ENCODE measurements around the gene PHKB.
"Not testable (repeated sequence)": the region's sequence is repeated elsewhere in the genome, so short reads cannot be mapped to it uniquely, and the experiment has no call there.

The PHKB gene

GRCh38 chr16:47470810-47471209, 9.7 kb downstream of the PHKB start:
- DNase-seq, result no peak

DNA sequence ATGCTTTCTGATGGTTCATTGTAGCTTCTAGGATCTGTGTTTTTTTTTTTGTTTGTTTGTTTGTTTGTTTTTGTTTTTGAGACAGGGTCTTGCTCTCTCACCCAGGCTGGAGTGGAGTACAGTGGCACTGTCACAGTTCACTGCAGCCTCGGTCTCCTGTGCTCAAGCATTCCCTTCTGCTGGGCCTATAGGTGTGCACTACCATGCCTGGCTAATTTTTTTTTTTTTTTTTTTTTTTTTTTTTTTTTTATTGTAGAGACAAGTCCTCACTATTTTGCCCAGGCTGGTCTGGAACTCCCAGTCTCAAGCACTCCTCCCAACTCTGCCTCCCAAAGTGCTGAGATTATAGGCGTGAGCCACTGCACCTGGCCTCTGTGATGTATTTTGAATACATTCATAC, 11.9 kb downstream of the PHKB start:
- DNase-seq, result not testable (repeated sequence)

GRCh38 chr16:47473792-47474191, 12.7 kb downstream of the PHKB start:
- DNase-seq, result no peak

- no peak for DNase-seq
These were observed 14.7 kb downstream of the PHKB start for GRCh38 chr16:47475786-47476185.

DNA sequence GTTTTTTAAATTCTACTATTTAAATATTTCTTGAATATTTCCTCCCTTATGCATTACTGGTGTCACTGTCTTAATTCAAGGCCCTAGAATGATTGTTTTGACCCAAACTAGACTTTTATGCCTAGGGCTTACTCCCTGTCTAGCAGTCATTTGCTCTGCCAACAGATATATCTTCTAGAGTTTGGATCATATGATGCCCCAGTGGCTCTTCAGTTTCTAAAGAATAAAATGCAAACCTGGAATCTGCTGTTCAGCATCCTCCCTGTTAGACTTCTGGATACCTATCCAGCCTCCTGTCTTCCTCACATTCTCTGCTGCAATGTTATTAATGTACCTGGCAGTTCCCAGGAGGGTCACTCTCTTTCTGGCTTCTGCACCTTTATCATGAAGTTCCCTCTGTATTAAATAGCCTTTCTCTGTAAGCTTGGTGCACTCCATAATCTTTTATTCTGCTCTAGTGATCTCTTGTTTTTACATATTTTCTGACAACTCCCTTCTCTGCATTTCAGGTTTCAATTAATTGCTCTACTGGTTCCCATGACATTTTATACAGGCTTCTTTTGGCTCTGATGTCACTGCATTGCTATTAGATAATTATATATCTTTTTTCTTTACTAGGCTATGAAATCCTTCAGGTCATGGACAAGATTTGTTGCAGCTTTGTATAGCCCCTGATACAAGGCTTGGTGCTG, 15.7 kb downstream of the PHKB start:
- DNase-seq, result no peak

DNA sequence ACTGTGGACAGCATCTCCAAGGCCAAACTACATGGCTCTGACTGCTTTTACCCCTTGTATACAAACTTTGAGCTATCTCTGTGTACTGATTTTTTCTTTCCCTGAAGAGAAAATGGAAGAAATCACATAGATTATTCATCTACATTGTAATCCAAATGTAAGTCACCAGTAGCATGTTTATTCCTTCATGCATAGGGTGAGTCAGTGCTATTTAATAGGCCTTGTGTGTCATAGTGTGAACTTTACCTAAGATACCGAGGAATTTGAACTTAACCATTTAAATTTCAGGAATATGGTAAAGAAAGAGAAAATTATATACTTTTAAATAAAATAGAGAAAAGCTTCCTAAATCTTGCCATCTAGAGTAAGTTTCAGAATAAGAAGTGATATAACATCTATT, 16.5 kb downstream of the PHKB start:
- no peak for DNase-seq

GRCh38 chr16:47480410-47480809, 19.3 kb downstream of the PHKB start:
- DNase-seq, result no peak

DNA sequence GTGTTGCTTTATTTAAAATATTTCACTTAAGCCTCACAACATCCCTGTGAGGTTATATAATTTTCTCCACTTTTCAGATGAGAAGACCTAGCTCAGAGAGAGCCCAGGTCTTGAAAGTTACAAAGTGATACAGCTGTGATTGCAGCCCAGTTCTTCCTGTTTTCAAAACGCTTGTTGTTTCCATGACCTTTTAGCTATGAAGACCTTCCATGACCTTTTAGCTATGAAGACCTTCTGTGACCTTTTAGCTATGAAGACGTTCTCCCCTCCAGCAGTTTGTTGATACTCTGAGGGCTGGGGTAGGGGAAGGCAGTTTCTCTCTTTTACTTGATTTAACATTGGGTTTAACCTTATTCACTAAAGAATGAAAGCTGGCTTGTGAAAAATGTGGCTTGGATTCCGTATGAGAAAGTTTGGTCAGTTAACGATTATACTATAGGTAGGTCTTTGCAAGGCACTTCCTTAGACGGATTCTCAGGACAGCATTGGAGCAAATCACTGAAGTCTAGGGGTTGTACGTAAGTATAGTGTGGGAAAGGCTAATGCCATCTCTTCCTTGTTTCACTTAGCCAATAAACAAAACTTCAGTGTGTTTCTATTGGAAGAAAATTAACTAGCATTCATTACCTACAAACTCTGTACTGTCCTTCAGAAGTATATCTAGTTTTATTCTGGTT, 20.7 kb downstream of the PHKB start:
- DNase-seq, result no peak

GRCh38 chr16:47483616-47484015, 22.5 kb downstream of the PHKB start:
- DNase-seq, result no peak

- no peak for DNase-seq
These were observed 25.7 kb downstream of the PHKB start for GRCh38 chr16:47486856-47487255.

GRCh38 chr16:47488051-47488450, 26.9 kb downstream of the PHKB start:
- DNase-seq, result no peak

- no peak for DNase-seq
These were observed 29.3 kb downstream of the PHKB start for GRCh38 chr16:47490471-47490870.

- no peak for DNase-seq
These were observed 30.9 kb downstream of the PHKB start for GRCh38 chr16:47492036-47492427.

- DNase-seq, result no peak
These were observed 31.6 kb downstream of the PHKB start for GRCh38 chr16:47492428-47493377.

GRCh38 chr16:47493381-47494337, 32.5 kb downstream of the PHKB start:
- no peak for DNase-seq

DNA sequence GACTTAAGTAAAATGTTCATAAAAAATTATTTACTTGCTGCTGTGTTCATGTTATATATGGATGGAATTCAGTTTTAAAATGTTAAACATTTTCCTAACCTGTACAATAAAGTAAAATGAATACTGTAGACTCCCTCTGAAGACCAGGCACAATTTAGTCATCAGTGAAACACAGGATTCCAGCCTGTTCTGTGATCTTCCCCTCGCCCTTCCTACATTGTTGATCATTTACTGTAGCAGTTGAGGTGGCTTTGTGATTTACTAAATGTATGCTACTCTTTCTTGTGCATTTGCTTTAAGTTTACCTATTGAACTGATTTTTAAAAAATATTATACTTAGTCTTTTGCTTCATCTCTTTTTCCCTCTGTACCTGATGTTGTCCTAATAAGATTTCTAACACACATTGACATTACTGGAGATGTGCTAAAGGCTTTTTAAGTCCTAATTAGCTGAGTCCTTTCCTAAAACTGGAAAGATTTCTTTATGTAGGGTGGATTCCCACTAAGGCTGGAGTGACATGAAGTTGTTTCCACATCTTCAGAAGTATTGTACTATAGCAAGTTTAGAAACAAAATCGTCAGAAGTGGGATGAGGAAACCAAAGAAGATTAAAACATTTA, 38.1 kb downstream of the PHKB start:
- no peak for DNase-seq

DNA sequence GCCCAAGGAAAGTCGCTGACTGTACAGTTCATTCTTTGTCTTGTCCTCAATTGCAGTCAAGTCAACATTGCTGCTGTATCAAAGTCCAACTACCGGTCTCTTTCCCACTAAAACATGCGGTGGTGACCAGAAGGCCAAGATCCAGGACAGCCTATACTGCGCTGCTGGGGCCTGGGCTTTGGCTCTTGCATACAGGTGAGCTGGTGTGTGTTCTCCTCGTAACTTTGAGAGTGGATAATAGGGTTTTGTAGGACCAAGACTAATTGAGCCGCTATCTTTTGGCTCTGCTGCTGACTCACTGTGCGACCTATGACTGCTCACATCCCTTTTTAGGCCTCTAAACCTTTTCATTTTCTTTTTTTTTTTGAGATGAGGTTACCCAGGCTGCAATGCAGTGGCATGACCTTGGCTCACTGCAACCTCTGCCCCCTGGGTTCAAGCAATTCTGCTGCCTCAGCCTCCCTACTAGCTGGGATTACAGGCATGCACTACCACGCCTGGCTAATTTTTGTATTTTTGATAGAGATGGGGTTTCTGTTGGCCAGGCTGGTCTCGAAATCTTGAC, 38.7 kb downstream of the PHKB start:
- DNase-seq, result no peak

GRCh38 chr16:47503936-47504335, 42.8 kb downstream of the PHKB start:
- DNase-seq, result no peak

GRCh38 chr16:47504599-47504998, 43.5 kb downstream of the PHKB start:
- DNase-seq, result no peak

DNA sequence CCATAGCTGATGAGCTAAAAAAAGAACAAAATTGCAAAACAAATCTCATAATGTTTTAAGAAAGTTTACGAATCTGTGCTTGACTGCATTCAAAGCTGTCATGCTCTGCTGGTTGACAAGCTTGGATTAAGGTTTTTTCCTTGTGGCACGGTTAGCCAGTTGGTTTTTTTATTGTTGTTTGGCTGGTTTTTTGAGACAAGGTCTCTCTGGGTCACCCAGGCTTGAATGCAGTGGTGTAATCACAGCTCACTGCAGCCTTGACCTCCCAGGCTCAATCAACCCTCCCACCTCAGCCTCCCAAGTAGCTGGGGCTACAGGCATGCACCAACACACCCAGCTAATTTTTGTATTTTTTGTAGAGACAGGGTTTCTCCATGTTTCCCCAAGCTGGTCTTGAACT, 45.7 kb downstream of the PHKB start:
- DNase-seq, result no peak

- DNase-seq, result no peak
These were observed 46.6 kb downstream of the PHKB start for GRCh38 chr16:47507701-47508100.

GRCh38 chr16:47511882-47512281, 50.8 kb downstream of the PHKB start:
- no peak for DNase-seq
